IMR-90 (cell line): Measurements from ENCODE around the gene MPP1. TPM values are rescaled to one million over a fixed set of nuclear protein-coding genes. Genes with fewer than 3 reads are reported as not detected.

Source experiments
- ATAC-seq: fragments of 200-7000 bp; cut with Tn5 transposase; 2 replicates; pipeline ENCODE4 v1.9.1; 2020; ENCODE audit warnings: low read depth, mild to moderate bottlenecking, moderate library complexity
- BruUV-seq: library from RNA; stranded (reverse); fragments of 400-500 nt; replicated peaks from 2 replicates; lab custom pipeline; 2021; lab: Mats Ljungman, UMichigan
- CTCF ChIA-PET: fragments of 300-600 bp; formaldehyde crosslinking; extraction: SDS; loops from one replicate; lab custom pipeline; 2021; ENCODE audit warnings: antibody characterized with exemption; lab: Yijun Ruan, JAX
- POLR2A ChIA-PET: fragments of 300-600 bp; sonication (Branson Sonifier 250); formaldehyde crosslinking; loops from one replicate; lab custom pipeline; 2022; ENCODE audit warnings: antibody characterized with exemption; ENCODE audit not compliant: unreplicated experiment; lab: Charles Lee
- DNase-seq: peaks from one replicate; pipeline ENCODE4 v3.0.0; 2013
- H2AFZ ChIP-seq: replicated peaks from 2 replicates; pipeline ENCODE3; 2013; ENCODE audit warnings: low read length, mild to moderate bottlenecking; ENCODE audit not compliant: poor library complexity
- H2AK5ac ChIP-seq: 2 replicates; pipeline ENCODE4 v1.6.1; 2013; ENCODE audit warnings: low read depth, low read length, inconsistent platforms
- H2AK9ac ChIP-seq: replicated peaks from 2 replicates; pipeline ENCODE3; 2013; ENCODE audit warnings: mild to moderate bottlenecking, low read depth, low read length, moderate library complexity; ENCODE audit not compliant: poor library complexity
- H2BK120ac ChIP-seq: 2 replicates; pipeline ENCODE4 v1.6.1; 2013; ENCODE audit warnings: low read depth, low read length, inconsistent platforms
- H2BK15ac ChIP-seq: 3 replicates; pipeline ENCODE4 v1.6.1; 2013; ENCODE audit warnings: low read depth, low read length, inconsistent platforms
- H2BK20ac ChIP-seq: 2 replicates; pipeline ENCODE4 v1.6.1; 2013; ENCODE audit warnings: low read depth, mild to moderate bottlenecking, inconsistent platforms, low read length, moderate library complexity
- H2BK5ac ChIP-seq: 2 replicates; pipeline ENCODE4 v1.6.1; 2013; ENCODE audit warnings: mild to moderate bottlenecking, low read depth, low read length, inconsistent platforms; ENCODE audit not compliant: poor library complexity, severe bottlenecking
- H3K14ac ChIP-seq: replicated peaks from 2 replicates; pipeline ENCODE4 v1.6.1; 2013; ENCODE audit warnings: low read depth, low read length, inconsistent platforms
- H3K18ac ChIP-seq: 2 replicates; pipeline ENCODE4 v1.6.1; 2013; ENCODE audit warnings: low read depth, low read length, control low read depth
- H3K23ac ChIP-seq: 2 replicates; pipeline ENCODE4 v1.6.1; 2013; ENCODE audit warnings: low read depth, low read length, inconsistent platforms
- H3K27ac ChIP-seq: 2 replicates; pipeline ENCODE4 v1.5.1; 2013; ENCODE audit warnings: mild to moderate bottlenecking, control low read depth, low read length; ENCODE audit not compliant: insufficient read depth
- H3K27me3 ChIP-seq: 2 replicates; pipeline ENCODE4 v1.6.1; 2013; ENCODE audit warnings: low read length; ENCODE audit not compliant: control insufficient read depth, insufficient read depth
- H3K36me3 ChIP-seq: 2 replicates; pipeline ENCODE4 v1.6.1; 2013; ENCODE audit warnings: low read length, mixed read lengths; ENCODE audit not compliant: control insufficient read depth, insufficient read depth
- H3K4ac ChIP-seq: 2 replicates; pipeline ENCODE4 v1.6.1; 2013; ENCODE audit warnings: low read depth, low read length, inconsistent platforms
- H3K4me1 ChIP-seq: 2 replicates; pipeline ENCODE4 v1.6.1; 2013; ENCODE audit warnings: low read length, mixed read lengths; ENCODE audit not compliant: control insufficient read depth, insufficient read depth
- H3K4me2 ChIP-seq: 2 replicates; pipeline ENCODE4 v1.6.1; 2013; ENCODE audit warnings: low read depth, mild to moderate bottlenecking, control low read depth, low read length, moderate library complexity
- H3K4me3 ChIP-seq: 2 replicates; pipeline ENCODE4 v1.5.1; 2013; ENCODE audit warnings: low read depth, mild to moderate bottlenecking, control low read depth, low read length, moderate library complexity; ENCODE audit not compliant: insufficient read depth
- H3K56ac ChIP-seq: 2 replicates; pipeline ENCODE4 v1.6.1; 2013; ENCODE audit warnings: low read length, inconsistent platforms; ENCODE audit not compliant: insufficient read depth; ENCODE audit errors: extremely low read depth
- H3K79me1 ChIP-seq, 2 experiments: 2 replicates each; pipeline ENCODE4 v1.6.1; 2013; ENCODE audit warnings: low read length in 2 of 2, inconsistent platforms in 1 of 2, low read depth in 1 of 2
- H3K9ac ChIP-seq: 2 replicates; pipeline ENCODE4 v1.6.1; 2013; ENCODE audit warnings: low read depth, low read length, control low read depth
- H3K9me1 ChIP-seq: 2 replicates; pipeline ENCODE4 v1.6.1; 2013; ENCODE audit warnings: low read length, inconsistent platforms; ENCODE audit not compliant: insufficient read depth
- H3K9me3 ChIP-seq: 2 replicates; pipeline ENCODE4 v1.6.1; 2013; ENCODE audit warnings: low read length; ENCODE audit not compliant: control insufficient read depth, insufficient read depth
- H4K20me1 ChIP-seq: 2 replicates; pipeline ENCODE4 v1.6.1; 2013; ENCODE audit warnings: low read length, inconsistent platforms; ENCODE audit not compliant: insufficient read depth
- H4K5ac ChIP-seq: 2 replicates; pipeline ENCODE4 v1.6.1; 2013; ENCODE audit warnings: mild to moderate bottlenecking, low read depth, low read length, control low read depth
- H4K8ac ChIP-seq, 2 experiments: 2 replicates each; pipeline ENCODE4 v1.6.1; 2013; ENCODE audit warnings: low read depth in 2 of 2, low read length in 2 of 2, control low read depth in 1 of 2, inconsistent platforms in 1 of 2
- H4K91ac ChIP-seq: 2 replicates; pipeline ENCODE4 v1.6.1; 2013; ENCODE audit warnings: low read depth, low read length, inconsistent platforms; ENCODE audit not compliant: insufficient read depth
- CEBPB ChIP-seq: IDR thresholded peaks from 2 replicates; pipeline ENCODE4 v1.6.1; 2012; ENCODE audit warnings: low read depth, low read length, improper control_type of control experiment
- CHD1 ChIP-seq: IDR thresholded peaks from 2 replicates; pipeline ENCODE4 v1.6.1; 2012; ENCODE audit warnings: low read depth, low read length, improper control_type of control experiment
- ELK1 ChIP-seq: fragments of 150-350 bp; IDR thresholded peaks from 2 replicates; pipeline ENCODE4 v1.6.1; 2016; ENCODE audit warnings: low read depth, mild to moderate bottlenecking, low read length, moderate library complexity, borderline replicate concordance
- FOS ChIP-seq: fragments of 150-350 bp; IDR thresholded peaks from 2 replicates; pipeline ENCODE4 v1.6.1; 2016; ENCODE audit warnings: low read depth, low read length
- MAZ ChIP-seq: IDR thresholded peaks from 2 replicates; pipeline ENCODE4 v1.6.1; 2012; ENCODE audit warnings: low read depth, mild to moderate bottlenecking, low read length, improper control_type of control experiment, moderate library complexity, borderline replicate concordance
- MXI1 ChIP-seq: IDR thresholded peaks from 2 replicates; pipeline ENCODE4 v1.6.1; 2012; ENCODE audit warnings: low read depth, mild to moderate bottlenecking, low read length, moderate library complexity, borderline replicate concordance
- RAD21 ChIP-seq: IDR thresholded peaks from 2 replicates; pipeline ENCODE4 v1.6.1; 2012; ENCODE audit warnings: low read length, improper control_type of control experiment
- WGBS, 2 experiments: methylation state at CpG; one replicate each; pipeline versions ENCODE4 v1.1.5 to v1.1.7; 2013; ENCODE audit warnings: missing lambda C conversion rate in 2 of 2; ENCODE audit not compliant: insufficient read length in 1 of 2; ENCODE audit errors: extremely low coverage in 2 of 2; 5-methylcytosine and 5-hydroxymethylcytosine counted together
- dilution Hi-C: fragments of 300-500 bp; cut with HindIII; formaldehyde crosslinking; loops from one replicate; pipeline ENCODE4 v1.14.3; 2018; ENCODE audit warnings: low sequenced_read_pairs; ENCODE audit not compliant: unreplicated experiment
- in situ Hi-C: fragments of 300-500 bp; cut with MboI; formaldehyde crosslinking; loops from 3 replicates; pipeline ENCODE4 v1.14.3; 2019; ENCODE audit warnings: low sequenced_read_pairs, inconsistent platforms, mixed read lengths
- intact Hi-C: fragments of 100-400 bp; cut with micrococcal nuclease; formaldehyde crosslinking; loops from 2 replicates; pipeline ENCODE4 v1.10.0; 2022
- polyA plus RNA-seq, 3 experiments: library from polyadenylated mRNA; depleted of rRNA; stranded (reverse); fragments of >200 nt; gene quantifications; 2 replicates each; pipeline ENCODE4 v1.2.3, GENCODE V29; 2012; ENCODE audit warnings: low replicate concordance in 1 of 3
- total RNA-seq: library from RNA; depleted of rRNA; stranded (reverse); fragments of >200 nt; gene quantifications from 2 replicates; pipeline ENCODE4 v1.2.3, GENCODE V29; 2012

MPP1 gene
- total and polyA plus RNA-seq, 2 of the 4 experiments (the other 2 are of a cell fraction), result 35.2 to 43.0 TPM

- Histone ChIP-seq H2AK5ac (no peak overlapping the region), H4K8ac (0 out of 4 replicates have a peak overlapping the region, but pooled peaks of 1 of the 2 experiments have one; percentile 20), H3K14ac (no peak overlapping the region), H4K5ac (no peak overlapping the region), H3K9me3 (no peaks in the 10 kb centered on the region), H3K9ac (no peak overlapping the region), H3K4me2 (no peak overlapping the region), H3K36me3 (no peaks in the 10 kb centered on the region), H3K18ac (no peak overlapping the region; the same call in 1 of the 2 replicates), H2AFZ (no peak overlapping the region), H2BK5ac (peak overlapping the region; percentile 75), H3K23ac (no peak overlapping the region), H3K79me1 (peaks cover 0 to 3% of the 10 kb centered on the region in 2 experiments; a peak in 1 of 4 replicates), H3K56ac (peak overlapping the region; percentile 46; the same call in 1 of the 2 replicates), H2BK20ac (0 out of 2 replicates have a peak overlapping the region, but pooled peaks have one; percentile 12), H3K4me3 (no peak overlapping the region), H3K9me1 (no peaks in the 10 kb centered on the region), H3K27me3 (no peaks in the 10 kb centered on the region), H4K20me1 (no peaks in the 10 kb centered on the region), H4K91ac (0 out of 2 replicates have a peak overlapping the region, but pooled peaks have one; percentile 4), H3K4me1 (peaks cover 7% of the 10 kb centered on the region), H3K4ac (peak overlapping the region; percentile 40; the same call in 1 of the 2 replicates), H3K27ac (no peak overlapping the region), H2AK9ac (no peak overlapping the region), H2BK15ac (no peak overlapping the region; the same call in 2 of the 3 replicates), H2BK120ac (no peak overlapping the region; the same call in 1 of the 2 replicates)
- CTCF ChIA-PET, result interaction anchor here (1.1 kb wide), 1 partner anchor 11 kb away, joined by 7 read pairs; no protein-coding TSS in a partner anchor
- no peak for TF ChIP-seq RAD21
- TF ChIP-seq ELK1, result no peak
- peak; percentile 86 for TF ChIP-seq MXI1
- TF ChIP-seq CHD1, result no peak
- TF ChIP-seq CEBPB, result no peak
- 0 out of 2 replicates have a peak, but pooled peaks have one; percentile 29 for TF ChIP-seq FOS
- no peak for TF ChIP-seq MAZ
- DNase-seq (peak; percentile 92), ATAC-seq (peak; percentile 51)
- no TSS peak for BruUV-seq
- dilution Hi-C loops, result no loop called here
- in situ Hi-C loops, result loop anchor here (25.0 kb wide), 1 partner anchor 151 kb away; the partner anchor contains the start of gene CTAG1A
- POLR2A ChIA-PET, result interaction anchor here (0.5 kb wide), 1 partner anchor 12 kb away, joined by 3 read pairs; no protein-coding TSS in a partner anchor
- intact Hi-C loops, result no loop called here
- 50 to 100% methylated on average over 1 of the region's 8 CpGs for WGBS, 2 experiments
Observed at GRCh38 chrX:154738011-154738738, 67.1 kb downstream of the MPP1 start.
